ENCODE measurements around the gene LHFPL6.
"Not testable (repeated sequence)": the region's sequence is repeated elsewhere in the genome, so short reads cannot be mapped to it uniquely, and the experiment has no call there.

LHFPL6 gene

GRCh38 chr13:39349391-39349960, 253.5 kb downstream of the LHFPL6 start:
- no peaks in the 10 kb centered on the region for H3K36me3 Mint-ChIP-seq (ENCODE audit: low read depth)
- no peak overlapping the region for H3K27ac Mint-ChIP-seq
- no peaks in the 10 kb centered on the region for H3K9me3 Mint-ChIP-seq
- H3K4me1 Mint-ChIP-seq (ENCODE audit: low read depth), result no peaks in the 10 kb centered on the region
- H3K27me3 Mint-ChIP-seq, result peaks cover 13% of the 10 kb centered on the region
- no peak overlapping the region for H3K4me3 Mint-ChIP-seq

DNA sequence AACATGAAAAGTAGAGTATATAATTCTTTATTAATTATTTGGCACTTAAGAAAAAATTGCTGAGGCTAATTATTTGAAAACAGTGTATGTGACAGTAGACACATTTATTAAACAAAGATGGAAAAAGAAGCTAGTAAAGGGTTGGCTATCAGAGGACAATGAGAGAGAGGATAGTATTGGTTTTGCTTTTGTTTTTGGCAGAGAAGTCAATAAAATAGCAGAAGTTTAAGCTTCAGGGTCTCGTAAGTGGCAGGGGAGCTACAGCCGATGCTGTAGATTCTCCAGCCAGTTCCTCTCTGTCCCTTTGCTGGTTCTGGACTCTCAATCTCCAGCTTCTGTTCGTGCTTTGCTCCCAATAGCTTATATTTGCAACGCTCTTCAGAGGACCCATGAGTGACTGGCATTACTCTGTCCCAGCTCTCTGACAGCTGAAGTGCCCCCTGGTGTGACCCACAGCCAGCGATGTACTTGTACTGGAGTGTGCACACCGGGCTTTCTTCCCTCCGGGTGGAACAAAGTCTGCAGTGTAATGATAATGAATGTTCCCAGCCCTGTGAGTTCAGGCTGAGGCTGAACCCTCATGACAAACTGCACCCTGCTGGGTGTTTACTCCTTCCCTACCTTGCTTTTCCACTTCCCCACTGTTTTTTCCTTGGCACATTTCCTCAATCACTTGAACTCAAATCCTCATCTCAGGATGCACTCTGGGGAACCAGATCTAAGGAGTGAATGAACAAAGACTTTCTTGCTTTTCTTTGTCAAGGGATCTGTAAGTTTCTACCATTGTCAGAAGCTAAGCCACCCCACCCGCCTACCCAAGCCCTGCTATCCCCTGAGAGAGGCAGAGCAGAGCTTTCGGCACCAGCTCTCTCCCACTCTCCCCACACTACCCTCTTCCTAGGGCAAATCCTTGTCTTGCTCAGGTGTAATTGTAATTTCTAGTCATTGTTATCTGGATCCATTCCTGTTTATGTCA, 254.8 kb downstream of the LHFPL6 start:
- no peaks in the 10 kb centered on the region for H3K4me1 Mint-ChIP-seq (ENCODE audit: low read depth)
- no peaks in the 10 kb centered on the region for H3K36me3 Mint-ChIP-seq (ENCODE audit: low read depth)
- no peak overlapping the region for H3K27ac Mint-ChIP-seq
- no peak overlapping the region for H3K4me3 Mint-ChIP-seq
- H3K9me3 Mint-ChIP-seq, result no peaks in the 10 kb centered on the region
- H3K27me3 Mint-ChIP-seq, result peaks cover 13% of the 10 kb centered on the region

DNA sequence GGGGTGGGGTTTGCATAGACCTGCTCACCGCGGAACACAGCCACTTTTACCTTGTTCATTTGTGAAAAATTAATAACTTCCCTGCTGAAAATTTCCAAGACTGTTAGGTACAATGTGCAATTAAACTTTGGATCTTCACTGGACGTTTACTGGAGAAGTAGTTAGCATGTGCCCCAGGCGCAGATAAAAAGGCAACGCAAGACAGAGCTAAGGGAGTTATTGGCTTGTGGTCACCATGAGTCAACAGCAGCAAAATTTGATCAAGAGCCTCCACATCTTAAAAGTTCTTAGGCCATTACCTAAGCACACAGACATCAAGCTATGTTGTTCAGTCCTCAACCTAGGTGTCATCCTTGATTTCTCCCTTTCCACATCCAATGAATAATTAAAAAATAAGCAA, 257.0 kb downstream of the LHFPL6 start:
- Mint-ChIP-seq H3K4me3 (no peak overlapping the region), H3K4me1 (ENCODE audit: low read depth) (no peaks in the 10 kb centered on the region), H3K36me3 (ENCODE audit: low read depth) (no peaks in the 10 kb centered on the region), H3K9me3 (no peaks in the 10 kb centered on the region), H3K27ac (no peak overlapping the region), H3K27me3 (peaks cover 18% of the 10 kb centered on the region)

GRCh38 chr13:39341251-39341650, 261.7 kb downstream of the LHFPL6 start:
- H3K4me1 Mint-ChIP-seq (ENCODE audit: low read depth), result no peaks in the 10 kb centered on the region
- no peaks in the 10 kb centered on the region for H3K9me3 Mint-ChIP-seq

DNA sequence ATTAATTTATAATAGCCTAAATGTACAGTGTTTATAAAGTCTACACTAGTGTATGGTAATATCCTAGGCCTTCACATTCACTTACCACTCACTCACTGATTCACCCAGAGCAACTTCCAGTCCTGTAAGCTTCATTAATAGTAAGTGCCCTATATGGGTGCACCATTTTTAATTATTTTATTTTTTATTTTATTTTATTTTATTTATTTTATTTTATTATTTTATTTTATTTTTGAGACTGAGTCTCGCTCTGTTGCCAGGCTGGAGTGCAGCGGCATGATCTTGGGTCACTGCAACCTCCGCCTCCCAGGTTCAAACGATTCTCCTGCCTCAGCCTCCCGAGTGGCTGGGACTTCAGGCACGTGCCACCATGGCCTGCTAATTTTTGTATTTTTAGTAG, 264.9 kb downstream of the LHFPL6 start:
- not testable (repeated sequence) for H3K9me3 Mint-ChIP-seq; H3K27me3 Mint-ChIP-seq; H3K4me3 Mint-ChIP-seq; H3K27ac Mint-ChIP-seq; H3K36me3 Mint-ChIP-seq (ENCODE audit: low read depth); H3K4me1 Mint-ChIP-seq (ENCODE audit: low read depth)

More at GRCh38 chr13:39341251-39341650, 261.7 kb downstream of the LHFPL6 start:
- Mint-ChIP-seq H3K27me3 (peaks cover 9% of the 10 kb centered on the region), H3K36me3 (ENCODE audit: low read depth) (no peaks in the 10 kb centered on the region), H3K4me3 (no peak overlapping the region), H3K27ac (no peak overlapping the region)

- no peaks in the 10 kb centered on the region for H3K4me1 Mint-ChIP-seq (ENCODE audit: low read depth)
- no peak overlapping the region for H3K27ac Mint-ChIP-seq
- H3K27me3 Mint-ChIP-seq, result peaks cover 16% of the 10 kb centered on the region
- H3K4me3 Mint-ChIP-seq, result no peak overlapping the region
- H3K36me3 Mint-ChIP-seq (ENCODE audit: low read depth), result no peaks in the 10 kb centered on the region
- peaks cover 5% of the 10 kb centered on the region for H3K9me3 Mint-ChIP-seq
Observed at GRCh38 chr13:39336937-39337336, 266.1 kb downstream of the LHFPL6 start.

DNA sequence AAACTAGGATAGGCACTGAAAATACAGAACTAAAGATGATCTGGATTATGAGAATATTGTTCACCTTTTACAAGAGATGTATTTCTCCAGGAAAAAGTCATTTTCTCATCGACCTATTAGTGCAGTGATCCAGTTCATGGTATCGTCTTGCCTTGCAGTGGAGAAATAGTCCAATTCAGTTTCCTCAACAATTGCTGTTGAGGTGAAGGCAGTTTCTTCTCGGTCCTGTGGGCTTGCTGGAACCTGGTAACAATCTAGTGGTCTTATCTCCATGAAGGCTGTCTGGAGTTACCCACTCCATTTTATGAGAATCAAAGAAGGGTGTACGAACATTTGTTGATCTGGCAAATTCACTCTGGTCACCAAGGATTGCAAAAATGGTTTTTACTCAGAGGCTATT, 266.8 kb downstream of the LHFPL6 start:
- H3K27ac Mint-ChIP-seq, result no peak overlapping the region
- no peaks in the 10 kb centered on the region for H3K36me3 Mint-ChIP-seq (ENCODE audit: low read depth)
- H3K4me3 Mint-ChIP-seq, result no peak overlapping the region
- no peaks in the 10 kb centered on the region for H3K4me1 Mint-ChIP-seq (ENCODE audit: low read depth)
- peaks cover 14% of the 10 kb centered on the region for H3K27me3 Mint-ChIP-seq
- peaks cover 5% of the 10 kb centered on the region for H3K9me3 Mint-ChIP-seq

DNA sequence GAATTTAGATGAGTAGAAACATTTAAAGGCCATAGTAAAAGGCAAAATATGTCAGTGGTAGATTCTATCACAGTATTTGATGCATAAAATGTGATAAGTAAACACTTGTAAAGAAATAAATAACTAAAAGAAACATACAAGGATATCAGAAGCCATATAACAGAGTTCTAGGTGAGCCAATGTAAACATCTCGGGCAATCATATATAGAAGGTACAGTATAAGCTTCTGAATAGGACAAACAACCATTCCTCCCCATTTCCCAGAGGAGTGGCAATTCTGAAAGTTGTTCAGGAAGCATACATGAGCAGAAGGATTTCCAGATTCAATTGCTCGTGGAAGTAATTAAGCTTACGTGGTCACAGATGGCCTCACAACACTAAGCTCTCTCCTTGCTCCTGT, 267.3 kb downstream of the LHFPL6 start:
- Mint-ChIP-seq H3K36me3 (ENCODE audit: low read depth) (no peaks in the 10 kb centered on the region), H3K9me3 (peaks cover 7% of the 10 kb centered on the region), H3K4me1 (ENCODE audit: low read depth) (no peaks in the 10 kb centered on the region), H3K4me3 (no peak overlapping the region), H3K27me3 (peaks cover 14% of the 10 kb centered on the region), H3K27ac (no peak overlapping the region)

- no peaks in the 10 kb centered on the region for H3K4me1 Mint-ChIP-seq (ENCODE audit: low read depth)
- peaks cover 12% of the 10 kb centered on the region for H3K9me3 Mint-ChIP-seq
- H3K27me3 Mint-ChIP-seq, result peaks cover 22% of the 10 kb centered on the region
- H3K4me3 Mint-ChIP-seq, result no peak overlapping the region
- H3K27ac Mint-ChIP-seq, result no peak overlapping the region
- H3K36me3 Mint-ChIP-seq (ENCODE audit: low read depth), result no peaks in the 10 kb centered on the region
Observed at GRCh38 chr13:39330504-39330903, 272.5 kb downstream of the LHFPL6 start.

DNA sequence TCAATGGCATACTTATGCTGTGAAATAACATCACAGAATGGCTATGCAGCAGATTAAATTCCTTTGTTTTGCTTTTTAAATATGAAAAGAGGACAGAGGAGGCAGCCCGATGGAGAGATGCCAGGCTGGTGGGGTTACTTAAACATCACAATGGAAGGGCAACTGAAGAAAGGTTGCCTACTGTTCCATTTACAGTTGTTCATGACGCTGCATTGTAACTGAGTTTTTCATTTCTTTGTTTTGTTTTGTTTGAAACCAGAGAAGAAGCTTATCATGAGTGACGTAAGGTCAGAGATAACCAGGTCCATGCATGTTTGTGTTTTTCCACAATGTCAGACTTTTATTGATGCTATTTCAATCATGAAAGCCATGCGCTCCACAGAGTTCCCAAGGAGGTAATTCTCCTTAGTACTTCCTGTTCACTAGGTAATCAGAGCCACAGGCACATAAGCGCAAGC, 273.8 kb downstream of the LHFPL6 start:
- Mint-ChIP-seq H3K27ac (no peak overlapping the region), H3K36me3 (ENCODE audit: low read depth) (no peaks in the 10 kb centered on the region), H3K4me1 (ENCODE audit: low read depth) (no peaks in the 10 kb centered on the region), H3K27me3 (peaks cover 22% of the 10 kb centered on the region), H3K4me3 (no peak overlapping the region), H3K9me3 (peaks cover 12% of the 10 kb centered on the region)

- peaks cover 7% of the 10 kb centered on the region for H3K9me3 Mint-ChIP-seq
- no peak overlapping the region for H3K27ac Mint-ChIP-seq
- peaks cover 19% of the 10 kb centered on the region for H3K27me3 Mint-ChIP-seq
- H3K4me3 Mint-ChIP-seq, result no peak overlapping the region
- no peaks in the 10 kb centered on the region for H3K36me3 Mint-ChIP-seq (ENCODE audit: low read depth)
- H3K4me1 Mint-ChIP-seq (ENCODE audit: low read depth), result no peaks in the 10 kb centered on the region
Observed at GRCh38 chr13:39327172-39327479, 275.9 kb downstream of the LHFPL6 start.

- Mint-ChIP-seq H3K36me3 (ENCODE audit: low read depth) (no peaks in the 10 kb centered on the region), H3K27me3 (peaks cover 18% of the 10 kb centered on the region), H3K4me3 (no peak overlapping the region), H3K9me3 (peaks cover 7% of the 10 kb centered on the region), H3K4me1 (ENCODE audit: low read depth) (no peaks in the 10 kb centered on the region), H3K27ac (no peak overlapping the region)
Observed at GRCh38 chr13:39326469-39327171, 276.4 kb downstream of the LHFPL6 start.

DNA sequence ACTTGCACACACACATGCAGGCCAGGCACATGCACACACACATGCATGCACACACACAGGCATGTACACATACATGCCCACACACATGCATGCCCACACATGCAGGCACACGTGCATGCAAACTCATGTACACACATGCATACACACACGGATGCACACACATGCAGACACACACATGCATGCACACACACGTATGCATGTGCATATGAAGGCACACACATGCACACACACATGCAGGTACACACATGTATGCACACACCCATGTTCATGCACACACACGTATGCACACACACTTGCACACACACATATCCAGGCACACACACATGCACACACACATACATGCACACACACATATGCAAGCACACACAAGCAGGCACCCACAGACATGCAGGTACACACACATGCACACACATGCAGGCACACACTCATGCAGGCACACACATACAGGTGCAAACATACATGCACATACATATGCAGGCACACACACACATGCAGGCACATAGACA, 278.1 kb downstream of the LHFPL6 start:
- H3K9me3 Mint-ChIP-seq, result no peaks in the 10 kb centered on the region
- H3K4me1 Mint-ChIP-seq (ENCODE audit: low read depth), result no peaks in the 10 kb centered on the region
- H3K36me3 Mint-ChIP-seq (ENCODE audit: low read depth), result no peaks in the 10 kb centered on the region
- peaks cover 12% of the 10 kb centered on the region for H3K27me3 Mint-ChIP-seq
- no peak overlapping the region for H3K4me3 Mint-ChIP-seq
- H3K27ac Mint-ChIP-seq, result no peak overlapping the region

DNA sequence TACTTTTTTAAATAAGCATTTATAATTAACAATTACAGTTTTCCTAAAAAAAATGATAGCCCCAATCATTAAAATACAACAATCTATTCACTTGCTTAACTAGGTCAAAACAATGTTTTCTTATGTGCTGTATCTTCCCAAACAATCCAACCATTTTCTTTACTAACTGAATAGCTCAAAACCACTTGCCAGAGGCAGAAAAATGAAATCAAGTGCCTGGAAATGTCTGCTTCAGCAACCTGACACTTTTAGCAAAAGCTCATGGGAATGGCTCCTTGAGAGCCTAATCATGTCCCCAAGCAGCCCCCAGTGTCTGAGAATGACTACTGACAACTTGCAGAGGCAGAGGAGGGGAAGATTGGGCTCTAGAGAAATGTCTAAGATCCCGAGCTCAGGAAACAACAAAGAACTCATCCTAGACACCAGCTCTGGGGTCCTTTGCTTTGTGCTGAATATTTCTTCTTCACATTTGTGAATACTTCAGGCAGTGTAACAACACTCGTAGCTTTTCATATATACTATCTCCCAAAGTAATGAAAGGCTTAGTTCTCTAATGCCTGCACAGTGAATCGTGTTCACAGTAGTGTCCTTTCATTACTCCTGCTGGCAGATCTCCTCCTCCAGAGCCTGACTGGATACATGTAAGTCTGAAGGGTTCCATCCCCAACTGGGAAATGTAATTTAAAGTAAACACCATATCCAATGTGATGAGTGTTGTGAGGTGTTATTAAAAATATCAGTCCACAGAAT, 280.0 kb downstream of the LHFPL6 start:
- no peaks in the 10 kb centered on the region for H3K9me3 Mint-ChIP-seq
- H3K27me3 Mint-ChIP-seq, result peaks cover 8% of the 10 kb centered on the region
- H3K36me3 Mint-ChIP-seq (ENCODE audit: low read depth), result no peaks in the 10 kb centered on the region
- H3K4me1 Mint-ChIP-seq (ENCODE audit: low read depth), result no peaks in the 10 kb centered on the region
- no peak overlapping the region for H3K4me3 Mint-ChIP-seq
- no peak overlapping the region for H3K27ac Mint-ChIP-seq
